Peyer's patch (tissue), 4 donors: ENCODE results near the gene MOSMO.

Experiments
- POLR2A ChIP-seq, 2 donors: fragments of 450-650 bp; IDR thresholded peaks; one replicate each; pipeline ENCODE4 v1.5.1; 2017; ENCODE audit warnings: antibody characterized with exemption in 2 of 2, mild to moderate bottlenecking in 2 of 2, moderate library complexity in 2 of 2
- TF ChIP-seq, protein P1 (sequence below), 6 experiments: fragments of 450-650 bp in 4 of 6; fragments of 200-600 bp in 2 of 6; sonication (generic) in 1 of 6; IDR thresholded peaks; one replicate each; pipeline ENCODE4 v1.5.1; 2017 to 2019; ENCODE audit warnings: antibody characterized with exemption in 6 of 6, mild to moderate bottlenecking in 3 of 6, moderate library complexity in 1 of 6

- TF ChIP-seq, protein P1, sequence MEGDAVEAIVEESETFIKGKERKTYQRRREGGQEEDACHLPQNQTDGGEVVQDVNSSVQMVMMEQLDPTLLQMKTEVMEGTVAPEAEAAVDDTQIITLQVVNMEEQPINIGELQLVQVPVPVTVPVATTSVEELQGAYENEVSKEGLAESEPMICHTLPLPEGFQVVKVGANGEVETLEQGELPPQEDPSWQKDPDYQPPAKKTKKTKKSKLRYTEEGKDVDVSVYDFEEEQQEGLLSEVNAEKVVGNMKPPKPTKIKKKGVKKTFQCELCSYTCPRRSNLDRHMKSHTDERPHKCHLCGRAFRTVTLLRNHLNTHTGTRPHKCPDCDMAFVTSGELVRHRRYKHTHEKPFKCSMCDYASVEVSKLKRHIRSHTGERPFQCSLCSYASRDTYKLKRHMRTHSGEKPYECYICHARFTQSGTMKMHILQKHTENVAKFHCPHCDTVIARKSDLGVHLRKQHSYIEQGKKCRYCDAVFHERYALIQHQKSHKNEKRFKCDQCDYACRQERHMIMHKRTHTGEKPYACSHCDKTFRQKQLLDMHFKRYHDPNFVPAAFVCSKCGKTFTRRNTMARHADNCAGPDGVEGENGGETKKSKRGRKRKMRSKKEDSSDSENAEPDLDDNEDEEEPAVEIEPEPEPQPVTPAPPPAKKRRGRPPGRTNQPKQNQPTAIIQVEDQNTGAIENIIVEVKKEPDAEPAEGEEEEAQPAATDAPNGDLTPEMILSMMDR (IDR thresholded peaks at IDR 0.05), result no peak
- TF ChIP-seq POLR2A (IDR thresholded peaks at IDR 0.05), result no peak
Measured at GRCh38 chr16:22023505-22023904, 15.6 kb downstream of the MOSMO start.
